MM.1S (cell line): ENCODE measurements around the gene ATXN7L3B.
"Not testable (repeated sequence)": the region's sequence is repeated elsewhere in the genome, so short reads cannot be mapped to it uniquely, and the experiment has no call there.

Source experiments
- DNase-seq: peaks from one replicate; pipeline ENCODE4 v3.0.0-alpha.2; 2015
- H2AFZ ChIP-seq: fragments of 300-600 bp; sonication (generic); 2 replicates; pipeline ENCODE4 v1.6.0; 2016; ENCODE audit warnings: antibody characterized with exemption, low read length
- H3F3A ChIP-seq: fragments of 300-600 bp; sonication (generic); 2 replicates; pipeline ENCODE4 v1.6.1; 2016; ENCODE audit warnings: mild to moderate bottlenecking, antibody characterized with exemption, low read length, moderate library complexity, mixed read lengths; ENCODE audit not compliant: insufficient read depth
- H3K27ac ChIP-seq: fragments of 300-600 bp; sonication (generic); 2 replicates; pipeline ENCODE4 v1.5.1; 2016; ENCODE audit warnings: mild to moderate bottlenecking, low read length
- H3K27me3 ChIP-seq: fragments of 300-600 bp; sonication (generic); replicated peaks from 2 replicates; pipeline ENCODE4 v1.6.0; 2016; ENCODE audit warnings: low read length; ENCODE audit not compliant: insufficient read depth
- H3K36me3 ChIP-seq: fragments of 300-600 bp; sonication (generic); replicated peaks from 2 replicates; pipeline ENCODE4 v1.6.1; 2016; ENCODE audit warnings: mild to moderate bottlenecking, low read length, mixed read lengths; ENCODE audit not compliant: insufficient read depth
- H3K4me1 ChIP-seq: fragments of 300-600 bp; sonication (generic); 2 replicates; pipeline ENCODE4 v1.6.1; 2016; ENCODE audit warnings: low read length, mixed read lengths
- H3K4me2 ChIP-seq: fragments of 300-600 bp; sonication (generic); 2 replicates; pipeline ENCODE4 v1.6.0; 2016; ENCODE audit warnings: low read depth, low read length
- H3K4me3 ChIP-seq: fragments of 300-600 bp; sonication (generic); 2 replicates; pipeline ENCODE4 v1.5.1; 2016; ENCODE audit warnings: low read length, mixed read lengths
- H3K79me2 ChIP-seq: fragments of 300-600 bp; sonication (generic); 2 replicates; pipeline ENCODE4 v1.6.1; 2016; ENCODE audit warnings: mixed run types, low read length, mixed read lengths
- H3K9ac ChIP-seq: fragments of 300-600 bp; sonication (generic); 2 replicates; pipeline ENCODE4 v1.6.1; 2016; ENCODE audit warnings: low read length, mixed read lengths
- H3K9me2 ChIP-seq: fragments of 300-600 bp; sonication (generic); replicated peaks from 2 replicates; pipeline ENCODE4 v1.6.1; 2016; ENCODE audit warnings: mild to moderate bottlenecking, low read length, mixed read lengths; ENCODE audit not compliant: insufficient read depth
- H3K9me3 ChIP-seq: fragments of 300-600 bp; sonication (generic); replicated peaks from 2 replicates; pipeline ENCODE4 v1.6.1; 2016; ENCODE audit warnings: mild to moderate bottlenecking, low read length, mixed read lengths; ENCODE audit not compliant: insufficient read depth
- H4K20me1 ChIP-seq: fragments of 300-600 bp; sonication (generic); 2 replicates; pipeline ENCODE4 v1.6.1; 2016; ENCODE audit warnings: mild to moderate bottlenecking, low read length, moderate library complexity, mixed read lengths; ENCODE audit not compliant: insufficient read depth
- CTCF ChIP-seq: fragments of 300-600 bp; sonication (generic); IDR thresholded peaks from 2 replicates; pipeline ENCODE4 v1.5.1; 2016; ENCODE audit warnings: antibody characterized with exemption, low read length, mixed read lengths
- EZH2 ChIP-seq: fragments of 300-600 bp; sonication (generic); optimal IDR thresholded peaks from 2 replicates; pipeline ENCODE3; 2017; ENCODE audit warnings: low read depth, mild to moderate bottlenecking, antibody characterized with exemption, low read length, mixed read lengths
- EZH2phosphoT487 ChIP-seq: fragments of 300-600 bp; sonication (generic); IDR thresholded peaks from 2 replicates; pipeline ENCODE4 v1.6.1; 2018; ENCODE audit warnings: antibody characterized with exemption, low read length

The ATXN7L3B gene

GRCh38 chr12:74490390-74491064 is 47.1 kb upstream of the ATXN7L3B start:
- Histone ChIP-seq H2AFZ (peak overlapping the region; percentile 66), H3K4me3 (peak overlapping the region; percentile 55), H3K36me3 (no peaks in the 10 kb centered on the region), H3K9me2 (no peaks in the 10 kb centered on the region), H3K4me2 (peak overlapping the region; percentile 84), H4K20me1 (no peaks in the 10 kb centered on the region), H3F3A (peaks cover 6% of the 10 kb centered on the region; the same call in 1 of the 2 replicates), H3K9ac (no peak overlapping the region), H3K9me3 (no peaks in the 10 kb centered on the region), H3K27me3 (no peaks in the 10 kb centered on the region), H3K79me2 (no peaks in the 10 kb centered on the region), H3K27ac (peak overlapping the region; percentile 40; the same call in 1 of the 2 replicates), H3K4me1 (peaks cover 24% of the 10 kb centered on the region)
- TF ChIP-seq EZH2phosphoT487 (no peak), CTCF (no peak), EZH2 (no peak)
- peak; percentile 26 for DNase-seq

GRCh38 chr12:74491374-74491773 is 46.3 kb upstream of the ATXN7L3B start:
- H3K9ac ChIP-seq = no peak overlapping the region
- peak overlapping the region; percentile 23; the same call in 1 of the 2 replicates for H3K4me2 ChIP-seq
- no peaks in the 10 kb centered on the region for H3K36me3 ChIP-seq
- H2AFZ ChIP-seq = no peak overlapping the region
- H3K9me2 ChIP-seq = no peaks in the 10 kb centered on the region
- TF ChIP-seq EZH2phosphoT487 (no peak), CTCF (no peak), EZH2 (no peak)
- no peaks in the 10 kb centered on the region for H3K27me3 ChIP-seq
- H3K4me3 ChIP-seq = no peak overlapping the region
- no peaks in the 10 kb centered on the region for H3K79me2 ChIP-seq
- no peaks in the 10 kb centered on the region for H4K20me1 ChIP-seq
- peaks cover 6% of the 10 kb centered on the region; the same call in 1 of the 2 replicates for H3F3A ChIP-seq
- no peaks in the 10 kb centered on the region for H3K9me3 ChIP-seq
- H3K4me1 ChIP-seq = peaks cover 24% of the 10 kb centered on the region
- no peak overlapping the region for H3K27ac ChIP-seq
- no peak for DNase-seq

- Histone ChIP-seq H3K4me3 (no peak overlapping the region), H3K27ac (no peak overlapping the region), H3K9ac (no peak overlapping the region), H3K4me1 (peaks cover 8% of the 10 kb centered on the region; the same call in 1 of the 2 replicates), H3K9me3 (no peaks in the 10 kb centered on the region), H3F3A (no peaks in the 10 kb centered on the region), H3K27me3 (no peaks in the 10 kb centered on the region), H3K36me3 (no peaks in the 10 kb centered on the region), H4K20me1 (no peaks in the 10 kb centered on the region), H3K4me2 (peak overlapping the region; percentile 4; the same call in 1 of the 2 replicates), H3K79me2 (no peaks in the 10 kb centered on the region), H2AFZ (no peak overlapping the region), H3K9me2 (no peaks in the 10 kb centered on the region)
- TF ChIP-seq CTCF (no peak), EZH2phosphoT487 (no peak), EZH2 (no peak)
- DNase-seq = peak; percentile 42
Observed at GRCh38 chr12:74499192-74499591, 38.4 kb upstream of the ATXN7L3B start.

GRCh38 chr12:74508873-74509657 is 28.6 kb upstream of the ATXN7L3B start:
- not testable (repeated sequence) for H3K79me2 ChIP-seq, H3K9ac ChIP-seq, H3K9me3 ChIP-seq, DNase-seq, H3K9me2 ChIP-seq, H3K27me3 ChIP-seq, H4K20me1 ChIP-seq, H3K4me2 ChIP-seq, H3F3A ChIP-seq, H3K4me3 ChIP-seq, H3K27ac ChIP-seq, H3K4me1 ChIP-seq, H2AFZ ChIP-seq, H3K36me3 ChIP-seq
